Stimulated activated CD4-positive, alpha-beta T cell treated with anti-CD3 and anti-CD28 coated beads, Interleukin-4, amount 100 ng/mL, for 4 hours (primary cell): ENCODE data around the gene MYNN.

Experiments
- DNase-seq, 2 experiments: peaks; one replicate each; pipeline ENCODE4 v3.0.0-alpha.2; 2020

MYNN gene

GRCh38 chr3:169836078-169836941, 63.1 kb downstream of the MYNN start:
- no peak for DNase-seq

GRCh38 chr3:169836942-169837275, 63.7 kb downstream of the MYNN start:
- no peak for DNase-seq

- DNase-seq = no peak
Measured at GRCh38 chr3:169838511-169839030, 65.4 kb downstream of the MYNN start.
